ENCODE measurements around the gene PCED1A. TPM values are rescaled to one million over a fixed set of nuclear protein-coding genes. Genes with fewer than 3 reads are reported as not detected.

PCED1A gene
- total and polyA plus RNA-seq, 9 donors, result 6.0 to 58.0 (median 39.1) TPM

DNA sequence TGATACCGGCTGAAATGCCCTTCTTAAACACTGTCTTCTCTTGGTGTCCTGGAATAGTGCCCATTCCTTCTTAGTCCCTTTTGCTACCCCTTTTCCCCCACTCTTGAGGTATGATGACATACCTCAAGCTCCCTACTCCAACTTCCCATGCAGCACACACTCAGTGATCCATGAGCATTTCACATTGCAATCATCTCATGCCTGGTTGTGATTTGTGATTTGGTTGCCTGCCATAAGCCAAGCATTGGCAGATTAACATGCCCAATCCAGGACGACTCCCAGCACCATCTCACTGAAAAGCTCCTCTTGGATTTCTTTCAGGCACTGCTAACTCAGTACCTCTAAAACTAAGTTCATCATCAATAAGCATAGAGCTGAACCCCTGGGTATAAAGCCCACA lies 18.1 kb upstream of the PCED1A start:
- Histone ChIP-seq H3K36me3 (no peaks in the 10 kb centered on the region), H3K4me3 (no peak overlapping the region), H3K27ac (no peak overlapping the region), H3K27me3 (no peaks in the 10 kb centered on the region), H3K4me1 (ENCODE audit: insufficient read depth) (peaks cover 2% of the 10 kb centered on the region), H3K9me3 (no peaks in the 10 kb centered on the region)
- no peak for DNase-seq
- no peak for TF ChIP-seq POLR2A (IDR thresholded peaks at IDR 0.05)
- TF ChIP-seq, protein P1, sequence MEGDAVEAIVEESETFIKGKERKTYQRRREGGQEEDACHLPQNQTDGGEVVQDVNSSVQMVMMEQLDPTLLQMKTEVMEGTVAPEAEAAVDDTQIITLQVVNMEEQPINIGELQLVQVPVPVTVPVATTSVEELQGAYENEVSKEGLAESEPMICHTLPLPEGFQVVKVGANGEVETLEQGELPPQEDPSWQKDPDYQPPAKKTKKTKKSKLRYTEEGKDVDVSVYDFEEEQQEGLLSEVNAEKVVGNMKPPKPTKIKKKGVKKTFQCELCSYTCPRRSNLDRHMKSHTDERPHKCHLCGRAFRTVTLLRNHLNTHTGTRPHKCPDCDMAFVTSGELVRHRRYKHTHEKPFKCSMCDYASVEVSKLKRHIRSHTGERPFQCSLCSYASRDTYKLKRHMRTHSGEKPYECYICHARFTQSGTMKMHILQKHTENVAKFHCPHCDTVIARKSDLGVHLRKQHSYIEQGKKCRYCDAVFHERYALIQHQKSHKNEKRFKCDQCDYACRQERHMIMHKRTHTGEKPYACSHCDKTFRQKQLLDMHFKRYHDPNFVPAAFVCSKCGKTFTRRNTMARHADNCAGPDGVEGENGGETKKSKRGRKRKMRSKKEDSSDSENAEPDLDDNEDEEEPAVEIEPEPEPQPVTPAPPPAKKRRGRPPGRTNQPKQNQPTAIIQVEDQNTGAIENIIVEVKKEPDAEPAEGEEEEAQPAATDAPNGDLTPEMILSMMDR (IDR thresholded peaks at IDR 0.05), result no peak
- no peak for TF ChIP-seq EP300 (IDR thresholded peaks at IDR 0.05)
- WGBS, 3 donors, result 82 to 92% (median 91%) methylated on average over 2 of the region's 2 CpGs
- intact Hi-C loops (cut with DNase I), result loop anchor here in 1 of 4 donors (10.0 kb wide), 1 partner anchor 164 kb away; the partner anchor contains the start of gene EBF4

DNA sequence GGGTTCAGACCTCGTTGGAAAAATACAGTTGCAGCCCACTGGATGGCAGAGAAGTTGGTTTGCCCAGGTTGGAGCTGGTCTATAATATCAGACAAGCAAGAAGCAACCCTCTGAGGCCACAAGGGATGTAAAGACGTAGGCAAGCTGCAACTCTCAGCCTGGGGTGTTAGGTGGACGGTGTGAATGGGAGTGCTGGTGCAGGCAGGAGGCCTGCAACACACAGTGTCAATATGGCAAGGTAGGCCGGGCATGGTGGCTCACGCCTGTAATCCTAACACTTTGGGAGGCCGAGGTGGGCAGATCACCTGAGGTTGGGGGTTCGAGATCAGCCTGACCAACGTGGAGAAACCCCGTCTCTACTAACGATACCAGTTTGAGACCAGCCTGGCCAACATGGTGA lies 10.6 kb upstream of the PCED1A start:
- 93 to 94% (median 93%) methylated on average over 10 of the region's 10 CpGs for WGBS, 3 donors
- TF ChIP-seq, protein P1 (IDR thresholded peaks at IDR 0.05), result no peak
- no peak for TF ChIP-seq EP300 (IDR thresholded peaks at IDR 0.05)
- no peak for TF ChIP-seq POLR2A (IDR thresholded peaks at IDR 0.05)
- intact Hi-C loops (cut with DNase I), result loop anchor here in 2 of 4 donors (5.0 to 10.0 kb wide), 2 partner anchors 94 to 156 kb away; partner anchors contain the start of gene EBF4 (in 1 of the 2)

DNA sequence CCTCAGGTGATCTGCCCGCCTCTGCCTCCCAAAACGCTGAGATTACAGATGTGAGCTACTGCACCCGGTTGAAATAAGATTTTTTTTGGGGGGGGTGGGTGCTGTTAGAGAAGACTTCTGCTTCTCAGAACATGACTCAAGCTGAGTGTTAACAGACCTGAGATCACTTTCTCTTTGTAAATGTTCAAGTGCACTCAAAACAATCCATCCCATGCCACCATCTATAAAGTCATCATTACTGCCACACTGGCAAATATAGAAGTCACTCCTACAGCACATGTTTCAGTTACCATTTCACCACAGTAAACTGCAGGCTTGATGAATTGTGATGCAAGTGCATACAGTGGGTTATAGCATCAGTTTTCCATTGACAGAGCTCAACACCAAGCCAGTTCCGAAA lies 9.1 kb upstream of the PCED1A start:
- Histone ChIP-seq H3K4me1 (ENCODE audit: insufficient read depth) (no peaks in the 10 kb centered on the region), H3K4me3 (no peak overlapping the region), H3K9me3 (no peaks in the 10 kb centered on the region), H3K27ac (no peak overlapping the region), H3K27me3 (no peaks in the 10 kb centered on the region), H3K36me3 (no peaks in the 10 kb centered on the region)
- intact Hi-C loops (cut with DNase I), result loop anchor here in 1 of 4 donors (10.0 kb wide), 1 partner anchor 155 kb away; the partner anchor contains the start of gene EBF4
- 86 to 88% (median 87%) methylated on average over 4 of the region's 4 CpGs for WGBS, 3 donors
- DNase-seq, result no peak
- TF ChIP-seq, protein P1 (IDR thresholded peaks at IDR 0.05), result no peak
- no peak for TF ChIP-seq POLR2A (IDR thresholded peaks at IDR 0.05)
- no peak for TF ChIP-seq EP300 (IDR thresholded peaks at IDR 0.05)

More for the DNA sequence above, 10.6 kb upstream of the PCED1A start:
- Histone ChIP-seq H3K27ac (no peak overlapping the region), H3K4me3 (no peak overlapping the region), H3K4me1 (ENCODE audit: insufficient read depth) (no peaks in the 10 kb centered on the region), H3K36me3 (no peaks in the 10 kb centered on the region), H3K27me3 (no peaks in the 10 kb centered on the region), H3K9me3 (no peaks in the 10 kb centered on the region)
- no peak for DNase-seq

DNA sequence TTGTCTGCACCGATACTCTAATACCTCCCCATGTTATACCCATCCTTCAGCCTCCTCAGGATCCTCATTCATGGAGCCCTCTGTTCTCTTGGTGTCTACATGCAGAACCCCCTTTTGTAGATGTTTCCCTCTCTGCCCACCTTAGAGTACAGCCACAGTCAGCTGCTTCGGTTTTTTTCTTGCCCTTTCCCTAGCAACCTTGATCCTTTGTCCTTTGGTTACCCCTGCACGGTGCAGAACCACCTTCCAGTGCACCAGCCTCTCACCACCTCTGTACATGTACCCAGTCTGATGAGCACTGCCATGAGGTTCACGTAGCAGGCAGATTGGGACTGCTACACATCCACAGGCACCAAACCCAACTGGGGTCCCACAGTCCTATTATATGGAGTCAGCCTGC lies 7.3 kb upstream of the PCED1A start:
- 88 to 92% (median 91%) methylated on average over 4 of the region's 4 CpGs for WGBS, 3 donors
- Histone ChIP-seq H3K9me3 (no peaks in the 10 kb centered on the region), H3K27me3 (no peaks in the 10 kb centered on the region), H3K27ac (no peak overlapping the region), H3K36me3 (no peaks in the 10 kb centered on the region), H3K4me1 (ENCODE audit: insufficient read depth) (no peaks in the 10 kb centered on the region), H3K4me3 (no peak overlapping the region)
- intact Hi-C loops (cut with DNase I), result loop anchor here in 1 of 4 donors (10.0 kb wide), 1 partner anchor 153 kb away; the partner anchor contains the start of gene EBF4
- TF ChIP-seq EP300 (IDR thresholded peaks at IDR 0.05) (no peak), POLR2A (IDR thresholded peaks at IDR 0.05) (no peak)
- TF ChIP-seq, protein P1 (IDR thresholded peaks at IDR 0.05), result no peak
- no peak for DNase-seq

All from ovary (tissue), 9 donors.